ENCODE data around the gene ADAMTS12.

- no peak for TF ChIP-seq CTCF (conservative IDR thresholded peaks at IDR 0.05)
- TF ChIP-seq ZFX (IDR thresholded peaks at IDR 0.05), result no peak
Measured at GRCh38 chr5:33812746-33813145, 79.0 kb downstream of the ADAMTS12 start.
